NCI-H2227 (cell line): Measurements from ENCODE around the gene VARS1.
A peak's percentile ranks its signal among the peaks of the same experiment; 100 is the strongest.
"Not testable (repeated sequence)": the region's sequence is repeated elsewhere in the genome, so short reads cannot be mapped to it uniquely, and the experiment has no call there.

ENCODE experiments used
- DNase-seq: peaks from one replicate; lab custom pipeline; 2025; ENCODE audit not compliant: unreplicated experiment; lab: John Stamatoyannopoulos, UW

Gene VARS1

DNA sequence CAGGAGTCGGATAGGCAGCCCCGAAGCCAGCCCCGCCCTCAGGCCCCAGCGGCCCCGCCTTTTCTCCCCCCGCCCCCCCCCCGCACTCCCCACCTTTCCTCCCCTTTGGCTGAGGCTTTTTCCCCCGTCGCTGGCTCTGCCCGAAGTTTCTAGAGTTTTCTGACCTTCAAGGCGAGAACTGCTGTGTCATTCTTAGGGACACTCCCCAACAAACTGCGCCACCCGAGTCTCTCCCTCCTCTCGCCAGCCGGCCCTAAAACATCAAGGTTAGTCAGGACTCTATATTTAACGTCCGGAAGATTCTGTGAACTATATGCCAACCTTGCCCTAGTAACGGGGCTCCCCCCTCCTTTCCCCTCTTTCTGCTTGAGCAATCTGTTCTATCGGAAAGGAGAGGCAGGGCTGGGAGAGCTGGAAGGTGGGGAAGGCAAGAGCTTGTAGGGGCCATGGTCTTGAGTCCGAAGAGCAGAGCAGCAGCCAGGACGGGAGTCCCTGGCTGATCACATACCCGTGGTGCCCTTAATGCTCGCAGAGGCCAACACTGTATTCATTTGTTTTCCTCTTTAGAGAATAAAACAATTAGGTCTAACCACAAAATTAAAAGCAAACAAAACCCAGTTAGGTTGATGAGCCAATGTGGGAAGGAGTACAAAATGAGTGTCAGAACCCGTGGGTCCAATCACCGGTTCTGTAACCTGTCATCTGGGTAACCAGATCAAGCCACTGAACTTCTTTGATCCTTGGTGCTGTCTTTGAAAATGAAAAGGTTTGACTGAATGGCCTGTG, 26.7 kb upstream of the VARS1 start:
- DNase-seq, result peak; percentile 65

DNA sequence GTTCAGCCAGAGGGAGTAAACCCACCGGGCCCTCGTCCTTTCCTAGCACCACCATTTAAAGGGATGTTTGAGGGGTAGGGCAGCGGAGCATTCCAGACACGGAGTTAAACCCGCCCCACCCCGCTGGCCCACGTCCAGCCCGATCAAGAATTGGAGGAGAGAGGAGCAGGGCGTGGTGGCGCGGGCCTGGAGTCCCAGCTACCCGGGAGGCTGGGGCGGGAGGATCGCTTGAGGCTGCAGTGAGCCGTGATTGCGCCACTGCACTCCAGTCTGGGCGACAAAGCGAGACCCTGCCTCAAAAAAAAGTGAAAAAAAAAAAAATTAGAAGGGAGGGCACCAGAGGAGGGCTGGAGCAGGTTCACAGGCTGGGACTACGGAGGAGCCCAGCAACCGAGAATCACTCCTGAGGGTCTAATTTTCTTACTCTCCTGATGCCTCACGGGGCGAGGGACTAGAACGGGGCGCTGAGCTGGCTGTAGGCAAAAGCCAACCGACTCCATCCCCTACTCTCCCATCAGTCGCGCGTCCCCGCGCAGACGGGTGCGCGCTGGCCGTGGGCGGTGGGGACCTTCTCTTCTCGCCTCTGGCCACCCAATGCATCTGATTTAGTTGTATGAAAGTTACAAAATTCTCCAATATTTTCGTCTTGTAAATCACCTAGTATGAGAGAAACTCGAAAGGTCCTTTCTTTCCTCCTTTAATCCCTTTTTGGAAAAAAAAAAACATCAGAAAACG, 25.9 kb upstream of the VARS1 start:
- DNase-seq, result peak; percentile 75

DNA sequence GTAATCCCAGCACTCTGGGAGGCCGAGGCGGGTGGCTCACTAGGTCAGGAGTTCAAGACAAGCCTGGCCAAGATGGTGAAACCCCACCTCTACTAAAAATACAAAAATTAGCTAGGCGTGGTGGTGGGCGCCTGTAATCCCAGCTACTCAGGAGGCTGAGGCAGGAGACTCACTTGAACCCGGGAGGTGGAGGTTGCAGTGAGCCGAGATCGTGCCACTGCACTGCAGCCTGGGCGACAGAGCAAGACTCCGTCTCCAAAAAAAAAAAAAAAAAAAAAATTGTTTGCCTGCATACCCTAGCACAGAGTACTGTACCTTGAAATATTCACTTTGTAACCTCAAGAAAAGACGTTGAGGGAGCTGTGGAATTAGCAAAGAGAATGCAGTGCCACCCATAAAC, 24.8 kb upstream of the VARS1 start:
- DNase-seq, result not testable (repeated sequence)

DNA sequence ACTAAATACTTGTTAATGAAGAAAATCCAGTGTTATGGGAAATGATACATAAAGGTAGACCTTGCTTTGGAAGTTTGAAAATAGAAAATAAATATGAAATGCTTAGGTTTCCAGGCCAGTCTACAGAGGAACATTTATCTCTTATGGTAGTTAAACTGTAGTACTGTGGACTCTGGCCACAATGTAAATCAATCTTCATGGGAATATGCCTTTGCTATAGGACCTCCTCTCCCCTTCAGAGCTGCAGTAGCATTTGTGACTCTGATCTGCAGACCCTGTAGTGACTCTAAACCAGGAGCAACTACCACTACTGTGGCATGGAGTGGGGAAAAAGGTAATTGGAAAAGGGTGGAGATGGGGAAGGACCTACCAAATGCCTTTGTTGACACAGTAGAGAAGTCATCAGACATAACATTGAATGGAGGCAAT, 24.3 kb upstream of the VARS1 start:
- DNase-seq, result no peak

DNA sequence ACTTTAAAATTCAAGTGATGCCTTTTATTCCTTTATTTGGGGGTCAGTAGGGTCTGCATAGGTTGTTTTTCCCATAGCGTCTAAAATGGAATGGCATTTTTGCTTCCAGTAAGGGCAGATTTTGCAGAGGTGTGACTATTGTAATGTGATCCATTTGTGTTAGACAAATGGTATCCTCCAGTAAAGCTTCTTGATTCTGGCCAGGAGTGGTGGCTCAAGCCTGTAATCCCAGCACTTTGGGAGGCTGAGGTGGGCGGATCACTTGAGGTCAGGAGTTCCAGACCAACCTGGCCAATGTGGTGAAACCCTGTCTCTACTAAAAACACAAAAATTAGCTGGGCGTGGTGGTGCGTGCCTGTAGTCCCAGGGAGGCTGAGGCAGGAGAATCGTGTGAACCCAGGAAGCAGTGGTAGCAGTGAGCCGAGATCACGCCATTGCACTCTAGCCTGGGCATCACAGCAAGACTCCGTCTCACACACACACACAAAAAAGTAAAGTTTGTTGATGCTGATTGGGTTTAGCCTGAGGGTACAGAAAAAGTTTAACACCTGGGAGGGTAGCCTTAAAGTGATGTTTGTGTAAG, 22.5 kb upstream of the VARS1 start:
- DNase-seq, result not testable (repeated sequence)

DNA sequence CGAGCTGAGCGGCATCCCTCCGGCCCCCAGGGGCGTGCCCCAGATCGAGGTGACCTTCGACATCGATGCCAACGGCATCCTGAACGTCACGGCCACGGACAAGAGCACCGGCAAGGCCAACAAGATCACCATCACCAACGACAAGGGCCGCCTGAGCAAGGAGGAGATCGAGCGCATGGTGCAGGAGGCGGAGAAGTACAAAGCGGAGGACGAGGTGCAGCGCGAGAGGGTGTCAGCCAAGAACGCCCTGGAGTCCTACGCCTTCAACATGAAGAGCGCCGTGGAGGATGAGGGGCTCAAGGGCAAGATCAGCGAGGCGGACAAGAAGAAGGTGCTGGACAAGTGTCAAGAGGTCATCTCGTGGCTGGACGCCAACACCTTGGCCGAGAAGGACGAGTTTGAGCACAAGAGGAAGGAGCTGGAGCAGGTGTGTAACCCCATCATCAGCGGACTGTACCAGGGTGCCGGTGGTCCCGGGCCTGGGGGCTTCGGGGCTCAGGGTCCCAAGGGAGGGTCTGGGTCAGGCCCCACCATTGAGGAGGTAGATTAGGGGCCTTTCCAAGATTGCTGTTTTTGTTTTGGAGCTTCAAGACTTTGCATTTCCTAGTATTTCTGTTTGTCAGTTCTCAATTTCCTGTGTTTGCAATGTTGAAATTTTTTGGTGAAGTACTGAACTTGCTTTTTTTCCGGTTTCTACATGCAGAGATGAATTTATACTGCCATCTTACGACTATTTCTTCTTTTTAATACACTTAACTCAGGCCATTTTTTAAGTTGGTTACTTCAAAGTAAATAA, 21.8 kb upstream of the VARS1 start:
- DNase-seq, result not testable (repeated sequence)

DNA sequence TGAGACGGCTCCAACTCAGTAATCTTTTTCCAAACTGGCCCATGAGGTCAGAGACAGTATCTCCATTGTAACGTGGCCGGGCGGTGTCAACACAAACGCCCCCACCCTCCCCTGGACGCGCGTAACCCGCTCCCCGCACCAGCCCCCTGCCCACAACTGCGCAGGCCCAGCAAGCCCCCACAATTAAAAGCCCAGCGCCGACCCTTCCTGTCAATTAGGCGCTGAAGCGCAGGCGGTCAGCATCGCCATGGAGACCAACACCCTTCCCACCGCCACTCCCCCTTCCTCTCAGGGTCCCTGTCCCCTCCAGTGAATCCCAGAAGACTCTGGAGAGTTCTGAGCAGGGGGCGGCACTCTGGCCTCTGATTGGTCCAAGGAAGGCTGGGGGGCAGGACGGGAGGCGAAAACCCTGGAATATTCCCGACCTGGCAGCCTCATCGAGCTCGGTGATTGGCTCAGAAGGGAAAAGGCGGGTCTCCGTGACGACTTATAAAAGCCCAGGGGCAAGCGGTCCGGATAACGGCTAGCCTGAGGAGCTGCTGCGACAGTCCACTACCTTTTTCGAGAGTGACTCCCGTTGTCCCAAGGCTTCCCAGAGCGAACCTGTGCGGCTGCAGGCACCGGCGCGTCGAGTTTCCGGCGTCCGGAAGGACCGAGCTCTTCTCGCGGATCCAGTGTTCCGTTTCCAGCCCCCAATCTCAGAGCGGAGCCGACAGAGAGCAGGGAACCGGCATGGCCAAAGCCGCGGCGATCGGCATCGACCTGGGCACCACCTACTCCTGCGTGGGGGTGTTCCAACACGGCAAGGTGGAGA, 19.7 kb upstream of the VARS1 start, which contains the start of the genes HSPA1A and HSPA1L:
Gene HSPA1A, plus strand, starts transcription at position 519 of the 814 bp plus-strand sequence. Its CDS starts 214 bp downstream, at position 733.
Gene HSPA1L, minus strand, starts transcription at position 259 of the 814 bp plus-strand sequence. CDS start 3,311 bp downstream, outside the sequence.
- DNase-seq, result peak; percentile 99

DNA sequence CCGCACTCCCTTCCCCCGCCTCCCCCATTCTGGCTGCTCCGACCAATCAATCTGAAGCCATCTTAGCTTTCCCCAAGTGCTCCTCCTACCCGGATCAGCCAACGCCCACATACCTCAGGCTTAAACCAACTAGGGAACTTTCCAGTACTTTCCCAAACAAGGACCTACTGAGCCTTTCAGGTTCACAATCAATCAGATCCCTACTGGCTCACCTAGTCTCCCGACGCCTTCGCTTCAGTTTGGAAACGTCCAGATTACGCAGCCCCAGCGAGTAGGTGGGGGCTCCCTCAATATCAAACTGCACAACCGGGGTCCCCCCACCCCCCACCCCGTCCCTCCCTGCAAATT, 19.1 kb upstream of the VARS1 start:
- DNase-seq, result peak; percentile 94

DNA sequence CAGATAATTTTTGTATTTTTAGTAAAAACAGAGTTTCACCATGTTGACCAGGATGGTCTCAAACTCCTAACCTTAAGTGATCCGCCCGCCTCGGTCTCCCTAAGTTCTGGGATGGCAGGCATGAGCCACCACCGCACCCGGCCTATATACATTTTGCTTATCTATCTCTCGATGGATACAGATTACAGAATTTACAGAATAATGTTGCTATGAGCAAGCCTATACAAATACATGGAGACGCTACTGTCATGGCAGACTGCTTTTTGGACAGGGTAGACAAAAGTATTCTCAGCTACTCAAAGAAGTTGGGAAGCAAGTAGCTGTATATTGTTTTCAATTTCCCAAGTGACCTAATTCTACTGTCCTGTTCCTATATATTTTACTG, 17.9 kb upstream of the VARS1 start:
- no peak for DNase-seq

DNA sequence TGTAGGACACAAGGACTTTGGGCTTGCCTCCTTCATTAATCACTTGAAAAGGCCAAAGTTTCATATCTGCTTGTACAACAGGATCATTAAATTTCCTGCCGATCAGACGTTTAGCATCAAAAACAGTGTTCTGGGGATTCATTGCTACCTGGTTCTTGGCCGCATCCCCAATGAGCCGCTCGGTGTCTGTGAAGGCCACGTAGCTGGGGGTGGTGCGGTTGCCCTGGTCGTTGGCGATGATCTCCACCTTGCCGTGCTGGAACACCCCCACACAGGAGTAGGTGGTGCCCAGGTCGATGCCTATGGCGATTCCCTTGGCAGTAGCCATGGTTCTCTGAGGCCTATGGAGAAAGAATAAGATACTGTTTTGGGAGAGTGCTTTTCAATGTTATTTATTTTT, 16.1 kb upstream of the VARS1 start:
- no peak for DNase-seq

DNA sequence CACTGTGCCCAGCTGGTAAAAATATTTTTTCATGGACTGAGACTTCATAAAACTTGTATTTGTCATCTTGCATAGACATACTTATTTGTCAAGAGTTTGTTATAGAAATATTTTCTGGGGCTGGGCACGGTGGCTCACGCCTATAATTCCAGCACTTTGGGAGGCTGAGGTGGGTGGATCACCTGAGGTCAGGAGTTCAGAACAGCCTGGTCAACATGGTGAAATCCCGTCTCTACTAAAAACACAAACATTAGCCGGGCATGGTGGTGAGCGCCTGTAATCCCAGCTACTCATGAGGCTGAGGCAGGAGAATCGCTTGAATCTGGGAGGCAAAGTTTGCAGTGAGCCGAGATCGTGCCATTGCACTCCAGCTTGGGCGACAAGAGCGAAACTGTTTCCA, 13.0 kb upstream of the VARS1 start:
- DNase-seq, result not testable (repeated sequence)

DNA sequence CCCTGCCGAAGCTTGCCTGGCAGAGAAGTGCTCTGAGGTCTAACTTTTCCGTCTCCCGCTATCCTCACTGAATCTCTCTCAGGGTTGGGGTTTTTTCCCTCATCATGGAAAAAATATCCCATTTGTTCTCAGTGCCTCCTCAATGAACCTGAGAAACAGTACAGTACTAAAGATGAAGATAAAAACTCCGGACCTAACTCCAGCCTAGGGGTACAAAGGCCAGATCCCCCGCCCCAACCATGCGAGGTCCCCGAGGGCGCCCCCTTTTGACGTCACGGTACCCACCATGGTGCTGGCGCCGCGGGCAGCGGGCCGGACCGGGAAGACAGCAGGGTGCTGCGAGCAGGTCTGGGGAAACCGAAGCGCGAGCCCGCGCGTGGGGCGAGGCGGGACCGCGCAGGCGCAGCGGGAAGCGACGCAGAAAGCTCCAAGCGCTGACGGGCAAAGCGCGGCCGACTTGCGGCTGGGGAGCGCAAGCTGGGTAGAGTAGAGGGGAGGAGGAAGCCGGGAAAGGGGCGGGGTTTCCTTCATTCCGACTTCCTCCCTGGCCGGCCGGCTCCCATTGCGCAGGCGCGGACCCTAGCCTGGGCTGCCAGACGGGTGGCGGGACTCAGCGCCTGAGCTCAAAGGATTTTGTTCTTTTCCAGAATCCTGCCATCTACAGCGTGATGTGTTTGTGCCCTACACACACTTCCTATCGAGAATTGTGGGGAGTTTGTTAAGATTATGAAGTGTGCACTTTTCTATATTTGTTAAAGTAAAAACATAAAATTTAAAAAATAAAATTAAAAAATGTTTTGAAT, 11.1 kb upstream of the VARS1 start, which contains the start of gene LSM2:
Gene LSM2, minus strand, starts transcription at position 497 of the 803 bp plus-strand sequence. Its CDS starts 209 bp downstream, at position 288.
- DNase-seq, result peak; percentile 98

DNA sequence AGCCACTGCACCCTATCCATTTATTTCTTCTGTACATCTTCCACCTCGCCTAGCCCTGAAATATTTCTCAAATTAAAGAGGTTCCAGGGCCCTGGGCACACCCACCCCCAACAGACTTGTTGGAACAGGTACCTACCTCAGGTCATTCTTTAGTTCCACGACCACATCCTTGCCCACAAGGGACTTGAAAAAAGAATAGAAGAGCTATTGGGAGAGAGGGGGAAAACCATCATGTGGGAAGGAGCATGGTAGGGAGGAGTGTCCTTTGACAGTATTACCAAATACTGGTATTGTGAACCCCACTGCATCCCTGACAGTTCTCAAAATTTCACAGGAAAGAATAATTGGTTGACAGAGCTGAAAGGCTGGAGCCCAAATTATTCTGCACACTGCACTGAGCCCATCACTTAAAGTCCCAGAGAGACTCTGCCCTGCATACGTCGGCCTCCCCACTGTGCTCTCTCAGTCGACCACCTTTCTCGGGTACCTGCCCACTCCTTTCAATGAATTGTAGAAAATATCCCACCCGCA, 10.5 kb upstream of the VARS1 start:
- no peak for DNase-seq

DNA sequence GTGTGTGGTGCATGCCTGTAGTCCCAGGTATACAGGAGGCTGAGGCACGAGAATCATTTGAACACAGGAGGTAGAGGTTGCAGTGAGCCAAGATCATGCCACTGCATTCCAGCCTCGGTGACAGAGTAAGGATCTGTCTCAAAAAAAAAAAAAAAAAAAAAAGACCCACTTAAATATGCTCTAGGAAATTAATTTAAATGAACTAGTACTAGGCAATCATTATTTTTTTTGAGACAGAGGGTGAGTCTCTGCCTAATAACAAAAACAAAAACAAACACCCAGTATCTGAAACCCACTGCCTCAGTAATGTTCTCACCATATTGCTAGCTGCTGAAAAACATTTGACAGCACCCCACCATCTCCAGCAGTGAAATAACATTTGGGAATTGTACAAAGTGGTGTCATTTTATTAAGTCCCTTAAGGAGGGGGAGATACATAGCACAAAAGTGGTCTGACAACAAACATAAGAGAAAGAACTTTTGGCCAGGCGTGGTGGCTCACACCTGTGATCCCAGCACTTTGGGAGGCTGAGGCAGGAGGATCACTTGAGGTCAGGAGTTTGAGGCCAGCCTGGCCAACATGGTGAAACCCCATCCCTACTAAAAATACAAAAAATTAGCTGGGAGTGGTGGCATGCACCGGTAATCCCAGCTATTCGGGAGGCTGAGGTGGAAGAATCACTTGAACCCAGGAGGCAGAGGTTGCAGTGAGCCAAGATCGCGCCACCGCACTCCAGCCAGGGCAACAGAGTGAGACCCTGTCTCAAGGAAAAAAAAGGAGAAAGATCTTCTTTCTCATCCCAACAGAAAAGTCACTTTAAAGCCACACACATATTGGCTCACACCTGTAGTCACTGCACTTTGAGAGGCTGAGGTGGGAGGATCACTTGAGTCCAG, 5.7 kb upstream of the VARS1 start:
- not testable (repeated sequence) for DNase-seq

DNA sequence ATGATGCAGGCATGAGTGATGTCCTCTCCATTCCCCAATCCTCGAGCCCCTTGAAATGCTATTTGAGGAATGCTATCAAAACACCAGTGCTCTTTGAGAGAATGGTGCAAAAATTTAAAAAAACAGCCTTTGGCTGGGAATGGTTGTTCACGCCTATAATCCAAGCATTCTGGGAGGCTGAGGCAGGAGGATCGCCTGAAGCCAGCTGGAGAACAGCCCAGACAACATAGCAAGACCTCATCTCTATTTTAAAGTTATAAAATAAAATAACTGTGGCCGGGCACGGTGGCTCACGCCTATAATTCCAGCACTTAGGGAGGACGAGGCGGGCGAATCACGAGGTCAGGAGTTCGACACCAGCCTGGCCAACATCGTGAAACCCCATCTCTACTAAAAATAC, 4.2 kb upstream of the VARS1 start:
- no peak for DNase-seq

DNA sequence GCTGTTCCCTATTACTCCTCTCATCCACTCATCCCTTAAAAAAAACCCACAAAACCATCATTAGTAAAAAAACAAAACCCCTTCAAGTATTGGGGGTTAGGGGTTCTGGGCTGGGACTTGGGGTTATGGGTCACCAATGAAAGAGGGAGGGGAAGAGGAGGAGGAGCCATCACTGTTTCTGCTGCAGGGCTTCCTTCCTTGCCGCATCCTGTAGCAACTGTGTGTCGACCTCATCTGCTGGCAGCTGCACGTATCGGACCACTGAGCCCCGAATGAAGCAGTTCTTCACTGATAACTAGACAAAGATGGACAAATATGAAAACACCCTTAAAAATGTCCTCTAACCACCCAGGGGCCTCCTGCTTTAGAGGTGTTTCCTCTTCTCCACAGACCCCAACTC, 2.0 kb upstream of the VARS1 start:
- DNase-seq, result no peak

DNA sequence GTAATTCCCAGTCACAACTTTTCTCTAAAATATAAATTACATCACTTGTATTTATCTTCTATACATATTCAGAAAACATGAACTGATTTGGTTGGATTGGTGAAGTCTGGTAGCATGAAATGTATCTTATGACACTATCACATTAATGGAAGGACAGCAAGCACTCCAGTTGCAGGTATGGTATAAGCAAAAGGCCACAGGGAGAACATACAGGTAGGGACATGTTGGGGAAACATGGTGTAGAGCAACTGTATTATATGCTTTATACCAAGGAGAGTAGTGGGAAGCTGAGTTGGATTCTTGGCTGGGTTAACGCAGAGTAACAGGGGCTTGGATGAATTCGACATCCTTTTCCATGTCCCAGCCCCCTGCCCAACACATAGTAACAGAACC, 1.4 kb upstream of the VARS1 start:
- no peak for DNase-seq
